ENCODE data around the gene FIBP. TPM values are rescaled to one million over a fixed set of nuclear protein-coding genes. Genes with fewer than 3 reads are reported as not detected.

Gene FIBP
- total and polyA plus RNA-seq, 5 donors from 2014 or later, result 29.8 to 81.7 (median 72.1) TPM

DNA sequence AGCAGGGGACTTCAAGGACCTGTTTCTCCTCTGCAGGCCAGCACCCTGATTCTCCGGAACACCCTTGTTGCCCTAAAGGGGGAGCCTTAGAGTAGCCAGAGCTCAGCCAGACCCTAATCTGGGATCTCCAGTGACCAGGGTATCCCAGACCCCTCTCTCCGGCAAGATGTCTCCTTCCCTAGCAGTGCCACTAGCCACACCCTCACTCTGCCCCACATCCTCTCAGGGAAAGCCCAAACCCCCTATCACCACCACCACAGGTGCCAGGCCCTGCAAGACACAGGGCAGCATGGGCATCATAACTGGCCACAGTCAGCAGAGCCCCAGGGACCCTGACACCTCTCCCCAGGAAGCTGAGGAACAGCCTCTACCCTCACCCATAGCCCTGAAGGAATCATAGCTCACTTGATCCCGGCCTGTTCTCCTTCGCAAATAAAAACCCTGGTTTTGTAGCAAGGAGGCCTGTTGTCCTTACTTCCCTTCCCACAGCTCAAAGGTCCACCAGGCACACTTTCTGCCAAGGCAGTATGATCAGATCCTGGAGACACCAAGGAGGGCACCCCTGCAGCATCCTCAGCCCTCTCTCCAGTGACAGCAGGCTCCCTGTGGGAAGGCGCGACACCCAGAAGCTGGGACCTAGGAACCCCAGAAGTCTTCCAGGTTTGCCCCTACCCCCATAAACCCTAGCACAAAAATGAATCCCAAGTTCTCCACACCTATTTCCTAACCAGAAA is 34.9 kb downstream of the FIBP start:
- H3K36me3 ChIP-seq (ENCODE audit: control insufficient read depth, insufficient read depth, low read length), result peaks cover 53% of the 10 kb centered on the region
- H3K27me3 ChIP-seq (ENCODE audit: control insufficient read depth, insufficient read depth, low read length), result no peaks in the 10 kb centered on the region
- peaks cover 6 to 9% of the 10 kb centered on the region in 2 experiments for H3K9me3 ChIP-seq (ENCODE audit: control insufficient read depth in 2 of 2, low read length in 2 of 2)
- peak overlapping the region in 1 of 4 donors; percentile 89 for H3K4me3 Mint-ChIP-seq
- H3K4me3 ChIP-seq (ENCODE audit: low read depth, low read length), result no peak overlapping the region
- H3K9me3 Mint-ChIP-seq, result peaks cover 0 to 2% (median 0%) of the 10 kb centered on the region in 7 donors
- peak overlapping the region in 2 of 3 donors; percentile 47 to 79 for H3K27ac Mint-ChIP-seq
- peaks cover 7% of the 10 kb centered on the region for H3K27me3 Mint-ChIP-seq
- DNase-seq (no peak), ATAC-seq (ENCODE audit: low read depth in 2 of 2) (no peak)
- H3K36me3 Mint-ChIP-seq, result peaks cover 40% of the 10 kb centered on the region
- H3K4me1 Mint-ChIP-seq, result peaks cover 3 to 46% (median 26%) of the 10 kb centered on the region in 4 donors
- H3K27ac ChIP-seq (ENCODE audit: insufficient read depth, low read length, poor library complexity, severe bottlenecking), result no peak overlapping the region
- peaks cover 36% of the 10 kb centered on the region for H3K4me1 ChIP-seq (ENCODE audit: control insufficient read depth, insufficient read depth, low read length, poor library complexity, severe bottlenecking)

DNA sequence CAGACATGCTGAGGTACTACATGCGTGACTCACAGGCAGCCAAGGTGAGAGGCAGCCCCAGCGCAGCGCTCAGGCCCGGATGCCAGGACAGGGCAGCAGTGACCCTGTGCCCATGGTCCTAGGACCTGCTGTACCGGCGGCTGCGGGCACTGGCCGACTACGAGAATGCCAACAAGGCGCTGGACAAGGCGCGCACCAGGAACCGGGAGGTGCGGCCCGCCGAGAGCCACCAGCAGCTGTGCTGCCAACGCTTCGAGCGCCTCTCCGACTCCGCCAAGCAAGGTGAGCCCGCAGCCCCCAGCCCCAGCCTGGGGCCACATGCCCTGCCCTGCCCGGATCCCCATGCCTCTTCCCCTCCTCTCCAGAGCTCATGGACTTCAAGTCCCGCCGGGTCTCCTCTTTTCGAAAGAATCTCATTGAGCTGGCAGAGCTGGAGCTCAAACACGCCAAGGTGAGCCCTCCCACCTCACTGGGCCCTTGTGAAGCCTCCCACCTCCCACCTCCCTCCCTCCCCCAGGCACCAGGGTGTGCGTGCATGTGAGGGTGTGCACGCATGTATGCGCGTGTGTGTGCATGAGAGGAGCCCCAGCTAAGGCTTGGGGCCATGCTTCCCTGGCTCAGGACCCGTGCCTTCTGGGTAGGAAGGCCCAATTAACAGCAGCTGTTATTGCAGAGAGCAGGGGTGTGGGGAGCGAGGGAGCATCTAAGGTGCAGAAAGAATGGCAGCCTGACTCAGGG is 35.6 kb downstream of the FIBP start:
- H3K27me3 Mint-ChIP-seq, result no peaks in the 10 kb centered on the region
- Histone ChIP-seq H3K36me3 (ENCODE audit: control insufficient read depth, insufficient read depth, low read length) (peaks cover 53% of the 10 kb centered on the region), H3K27ac (ENCODE audit: insufficient read depth, low read length, poor library complexity, severe bottlenecking) (no peak overlapping the region), H3K9me3 (ENCODE audit: control insufficient read depth in 2 of 2, low read length in 2 of 2) (peaks cover 6 to 9% of the 10 kb centered on the region in 2 experiments), H3K4me3 (ENCODE audit: low read depth, low read length) (no peak overlapping the region), H3K4me1 (ENCODE audit: control insufficient read depth, insufficient read depth, low read length, poor library complexity, severe bottlenecking) (peaks cover 34% of the 10 kb centered on the region), H3K27me3 (ENCODE audit: control insufficient read depth, insufficient read depth, low read length) (no peaks in the 10 kb centered on the region)
- peaks cover 40% of the 10 kb centered on the region for H3K36me3 Mint-ChIP-seq
- peaks cover 0 to 44% (median 23%) of the 10 kb centered on the region in 4 donors for H3K4me1 Mint-ChIP-seq
- H3K27ac Mint-ChIP-seq, result no peak overlapping the region
- peak overlapping the region in 1 of 4 donors; percentile 56 for H3K4me3 Mint-ChIP-seq
- H3K9me3 Mint-ChIP-seq, result peaks cover 0 to 2% (median 0%) of the 10 kb centered on the region in 7 donors
- DNase-seq, result no peak
- no peak for ATAC-seq (ENCODE audit: low read depth in 2 of 2)

DNA sequence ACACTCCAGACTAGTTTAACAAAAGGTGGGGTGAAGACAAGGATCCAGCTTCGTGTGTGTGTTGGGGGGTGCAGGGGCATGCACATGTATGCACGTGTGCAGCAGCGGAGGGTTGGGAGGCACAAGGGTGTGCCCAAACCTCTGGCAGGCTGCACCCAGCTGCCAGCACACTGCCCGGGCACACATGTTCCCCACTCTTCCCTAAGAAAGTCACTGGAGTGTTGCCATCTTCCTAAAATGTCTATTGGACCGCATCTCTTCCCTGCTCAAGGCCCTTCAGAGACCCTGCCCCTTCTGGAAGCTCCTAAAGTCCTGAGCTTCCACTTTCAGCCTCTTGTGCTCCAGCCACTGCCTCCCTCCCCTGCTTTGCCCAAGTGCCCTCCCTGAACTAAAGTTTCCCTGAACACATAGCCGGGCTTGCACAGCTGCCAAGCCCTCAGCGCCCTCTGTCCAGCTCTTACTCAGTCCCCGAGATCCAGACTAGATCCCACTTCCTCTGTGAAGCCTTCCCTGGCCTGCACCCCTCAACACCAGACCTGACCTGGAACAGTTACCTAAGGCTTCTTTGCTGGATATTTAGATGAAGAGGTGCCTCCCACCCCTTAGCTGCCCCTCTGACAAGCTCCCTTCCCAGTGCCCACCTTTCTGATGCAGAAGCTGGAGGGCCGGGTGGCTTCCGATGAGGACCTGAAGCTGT is 36.3 kb downstream of the FIBP start:
- peaks cover 53% of the 10 kb centered on the region for H3K36me3 ChIP-seq (ENCODE audit: control insufficient read depth, insufficient read depth, low read length)
- Mint-ChIP-seq H3K4me1 (peaks cover 0 to 43% (median 22%) of the 10 kb centered on the region in 4 donors), H3K36me3 (peaks cover 40% of the 10 kb centered on the region), H3K4me3 (peak overlapping the region in 2 of 4 donors; percentile 26 to 56), H3K9me3 (peaks cover 0 to 2% (median 0%) of the 10 kb centered on the region in 7 donors), H3K27me3 (no peaks in the 10 kb centered on the region), H3K27ac (peak overlapping the region in 2 of 3 donors; percentile 12 to 51)
- peaks cover 34% of the 10 kb centered on the region for H3K4me1 ChIP-seq (ENCODE audit: control insufficient read depth, insufficient read depth, low read length, poor library complexity, severe bottlenecking)
- H3K27ac ChIP-seq (ENCODE audit: insufficient read depth, low read length, poor library complexity, severe bottlenecking), result no peak overlapping the region
- ATAC-seq (ENCODE audit: low read depth in 2 of 2) (no peak), DNase-seq (no peak)
- H3K27me3 ChIP-seq (ENCODE audit: control insufficient read depth, insufficient read depth, low read length), result no peaks in the 10 kb centered on the region
- H3K4me3 ChIP-seq (ENCODE audit: low read depth, low read length), result no peak overlapping the region
- H3K9me3 ChIP-seq (ENCODE audit: control insufficient read depth in 2 of 2, low read length in 2 of 2), result peaks cover 6 to 9% of the 10 kb centered on the region in 2 experiments

DNA sequence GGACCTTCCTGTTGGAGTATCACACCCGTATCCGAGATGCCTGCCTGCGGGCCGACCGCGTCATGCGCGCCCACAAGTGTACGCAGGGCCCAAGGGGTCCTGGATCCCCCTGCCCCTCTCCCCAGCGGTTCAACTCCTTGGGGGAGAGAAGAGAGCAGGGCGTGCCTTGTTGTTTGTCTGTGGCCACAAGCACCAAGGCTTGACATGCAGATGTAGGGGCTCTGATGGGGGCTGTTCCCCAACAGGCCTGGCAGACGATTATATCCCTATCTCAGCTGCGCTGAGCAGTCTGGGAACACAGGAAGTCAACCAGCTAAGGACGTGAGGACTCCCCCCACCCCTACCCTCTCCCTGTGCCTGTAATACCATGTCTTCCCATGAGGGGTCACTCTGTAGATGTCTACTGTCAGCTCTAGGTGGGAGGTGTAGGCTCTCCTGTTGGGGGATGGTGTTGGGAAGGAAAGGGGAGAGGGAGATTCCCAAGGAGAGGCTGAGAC is 37.1 kb downstream of the FIBP start:
- peaks cover 25% of the 10 kb centered on the region for H3K4me1 ChIP-seq (ENCODE audit: control insufficient read depth, insufficient read depth, low read length, poor library complexity, severe bottlenecking)
- H3K4me3 ChIP-seq (ENCODE audit: low read depth, low read length), result no peak overlapping the region
- H3K27ac ChIP-seq (ENCODE audit: insufficient read depth, low read length, poor library complexity, severe bottlenecking), result no peak overlapping the region
- ATAC-seq (ENCODE audit: low read depth in 2 of 2), result no peak
- H3K27me3 Mint-ChIP-seq, result no peaks in the 10 kb centered on the region
- peaks cover 32% of the 10 kb centered on the region for H3K36me3 Mint-ChIP-seq
- no peak overlapping the region for H3K4me3 Mint-ChIP-seq
- H3K9me3 Mint-ChIP-seq, result peaks cover 0 to 2% (median 0%) of the 10 kb centered on the region in 7 donors
- H3K27ac Mint-ChIP-seq, result no peak overlapping the region
- H3K9me3 ChIP-seq (ENCODE audit: control insufficient read depth in 2 of 2, low read length in 2 of 2), result peaks cover 6 to 9% of the 10 kb centered on the region in 2 experiments
- peaks cover 0 to 35% (median 14%) of the 10 kb centered on the region in 4 donors for H3K4me1 Mint-ChIP-seq
- no peaks in the 10 kb centered on the region for H3K27me3 ChIP-seq (ENCODE audit: control insufficient read depth, insufficient read depth, low read length)
- H3K36me3 ChIP-seq (ENCODE audit: control insufficient read depth, insufficient read depth, low read length), result peaks cover 51% of the 10 kb centered on the region
- DNase-seq, result peak in 1 of 3 donors; percentile 42

DNA sequence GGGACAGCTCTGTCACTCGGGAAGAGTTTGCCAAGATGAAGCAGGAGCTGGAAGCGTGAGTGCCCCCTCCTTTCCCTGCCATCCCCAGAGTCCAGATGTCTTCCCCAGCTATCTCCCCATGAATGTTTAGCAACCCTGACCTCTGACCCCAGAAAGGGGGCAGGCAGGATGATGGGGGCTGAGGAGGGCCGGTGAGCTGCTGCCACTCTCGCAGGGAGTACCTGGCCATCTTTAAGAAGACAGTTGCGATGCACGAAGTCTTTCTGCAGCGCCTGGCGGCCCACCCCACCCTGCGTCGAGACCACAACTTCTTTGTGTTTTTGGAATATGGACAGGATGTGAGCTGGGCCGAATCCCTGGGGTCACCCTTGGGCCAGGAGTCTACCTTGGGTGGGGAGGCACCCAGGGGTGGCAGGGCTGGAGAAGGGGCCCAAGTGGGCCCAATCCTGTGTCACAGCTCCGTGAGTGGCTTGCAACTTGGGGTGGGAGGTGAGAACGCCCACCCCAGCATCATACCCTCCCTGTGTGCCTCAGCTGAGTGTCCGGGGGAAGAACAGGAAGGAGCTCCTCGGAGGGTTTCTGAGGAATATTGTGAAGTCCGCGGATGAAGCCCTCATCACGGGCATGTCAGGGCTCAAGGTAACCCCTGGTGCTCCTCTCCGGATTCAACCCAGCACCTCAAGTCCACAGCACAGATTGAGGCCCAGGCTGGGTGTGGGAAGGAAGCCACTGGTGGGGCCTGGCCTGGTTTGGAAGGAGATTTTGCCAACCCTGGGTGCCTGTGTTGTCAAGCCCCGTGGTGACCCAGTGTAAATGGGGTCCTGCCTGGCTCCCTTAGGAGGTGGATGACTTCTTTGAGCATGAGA is 37.8 kb downstream of the FIBP start:
- Histone ChIP-seq H3K4me1 (ENCODE audit: control insufficient read depth, insufficient read depth, low read length, poor library complexity, severe bottlenecking) (peaks cover 18% of the 10 kb centered on the region), H3K27ac (ENCODE audit: insufficient read depth, low read length, poor library complexity, severe bottlenecking) (no peak overlapping the region), H3K27me3 (ENCODE audit: control insufficient read depth, insufficient read depth, low read length) (no peaks in the 10 kb centered on the region), H3K9me3 (ENCODE audit: control insufficient read depth in 2 of 2, low read length in 2 of 2) (peaks cover 6 to 9% of the 10 kb centered on the region in 2 experiments), H3K4me3 (ENCODE audit: low read depth, low read length) (no peak overlapping the region), H3K36me3 (ENCODE audit: control insufficient read depth, insufficient read depth, low read length) (peaks cover 44% of the 10 kb centered on the region)
- H3K4me3 Mint-ChIP-seq, result no peak overlapping the region
- peaks cover 29% of the 10 kb centered on the region for H3K36me3 Mint-ChIP-seq
- H3K9me3 Mint-ChIP-seq, result peaks cover 0 to 2% (median 0%) of the 10 kb centered on the region in 7 donors
- H3K4me1 Mint-ChIP-seq, result peaks cover 0 to 28% (median 9%) of the 10 kb centered on the region in 4 donors
- DNase-seq (no peak), ATAC-seq (ENCODE audit: low read depth in 2 of 2) (no peak)
- H3K27me3 Mint-ChIP-seq, result no peaks in the 10 kb centered on the region
- H3K27ac Mint-ChIP-seq, result no peak overlapping the region

DNA sequence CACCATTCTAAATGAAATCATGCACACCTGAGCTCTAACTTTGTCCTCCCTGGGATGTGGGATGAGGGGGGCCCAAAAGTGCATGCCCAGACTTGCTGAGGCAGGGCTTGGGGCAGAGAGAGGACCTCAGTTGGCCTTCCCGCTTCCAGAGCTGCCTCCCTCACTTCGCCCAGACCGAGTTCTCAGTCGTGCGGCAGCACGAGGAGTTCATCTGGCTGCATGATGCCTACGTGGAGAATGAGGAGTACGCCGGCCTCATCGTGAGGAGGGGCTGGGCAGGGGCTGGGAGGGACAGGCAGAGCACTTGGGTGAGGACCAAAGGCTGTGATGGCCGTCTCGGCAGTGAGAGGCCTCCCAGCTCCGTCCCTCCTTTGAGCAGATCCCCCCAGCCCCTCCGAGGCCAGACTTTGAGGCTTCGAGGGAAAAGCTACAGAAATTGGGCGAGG is 38.5 kb downstream of the FIBP start:
- Mint-ChIP-seq H3K4me3 (no peak overlapping the region), H3K36me3 (peaks cover 27% of the 10 kb centered on the region), H3K9me3 (peaks cover 0 to 2% (median 0%) of the 10 kb centered on the region in 7 donors), H3K27me3 (no peaks in the 10 kb centered on the region), H3K27ac (no peak overlapping the region), H3K4me1 (peaks cover 0 to 24% (median 8%) of the 10 kb centered on the region in 4 donors)
- Histone ChIP-seq H3K4me1 (ENCODE audit: control insufficient read depth, insufficient read depth, low read length, poor library complexity, severe bottlenecking) (peaks cover 12% of the 10 kb centered on the region), H3K27ac (ENCODE audit: insufficient read depth, low read length, poor library complexity, severe bottlenecking) (no peak overlapping the region), H3K27me3 (ENCODE audit: control insufficient read depth, insufficient read depth, low read length) (no peaks in the 10 kb centered on the region), H3K36me3 (ENCODE audit: control insufficient read depth, insufficient read depth, low read length) (peaks cover 38% of the 10 kb centered on the region), H3K9me3 (ENCODE audit: control insufficient read depth in 2 of 2, low read length in 2 of 2) (peaks cover 6 to 9% of the 10 kb centered on the region in 2 experiments), H3K4me3 (ENCODE audit: low read depth, low read length) (no peak overlapping the region)
- DNase-seq (no peak), ATAC-seq (ENCODE audit: low read depth in 2 of 2) (no peak)

All from CD4-positive, CD25-positive, alpha-beta regulatory T cell (primary cell).